Measurements from ENCODE around the gene HMX2. TPM values are rescaled to one million over a fixed set of nuclear protein-coding genes. Genes with fewer than 3 reads are reported as not detected.
A peak's percentile ranks its signal among the peaks of the same experiment; 100 is the strongest.

HMX2 gene
- total RNA-seq, 6 experiments from 2014 or later: not detected

- WGBS (ENCODE audit: insufficient coverage, low coverage, low lambda C conversion rate, missing lambda C conversion rate): 3% methylated on average over 19 of the region's 59 CpGs
- no peak overlapping the region for H3K27ac ChIP-seq
- no peak for ATAC-seq
- intact Hi-C loops (cut with DNase I): loop anchor here in 1 of 2 donors (10.0 kb wide), 1 partner anchor 239 kb away; no protein-coding TSS in a partner anchor
- H3K36me3 ChIP-seq: no peaks in the 10 kb centered on the region
- no peaks in the 10 kb centered on the region for H3K9me3 ChIP-seq
- H3K4me1 ChIP-seq: peaks cover 0 to 42% (median 4%) of the 10 kb centered on the region in 4 donors
- peaks cover 43 to 69% of the 10 kb centered on the region in 2 donors for H3K27me3 ChIP-seq
- H3K4me3 ChIP-seq: no peak overlapping the region
- no peak for DNase-seq
- TF ChIP-seq POLR2A (IDR thresholded peaks at IDR 0.05): no peak
- no peak for TF ChIP-seq CTCF (IDR thresholded peaks at IDR 0.05)
Measured at GRCh38 chr10:123146013-123146893, 1.7 kb upstream of the HMX2 start.

DNA sequence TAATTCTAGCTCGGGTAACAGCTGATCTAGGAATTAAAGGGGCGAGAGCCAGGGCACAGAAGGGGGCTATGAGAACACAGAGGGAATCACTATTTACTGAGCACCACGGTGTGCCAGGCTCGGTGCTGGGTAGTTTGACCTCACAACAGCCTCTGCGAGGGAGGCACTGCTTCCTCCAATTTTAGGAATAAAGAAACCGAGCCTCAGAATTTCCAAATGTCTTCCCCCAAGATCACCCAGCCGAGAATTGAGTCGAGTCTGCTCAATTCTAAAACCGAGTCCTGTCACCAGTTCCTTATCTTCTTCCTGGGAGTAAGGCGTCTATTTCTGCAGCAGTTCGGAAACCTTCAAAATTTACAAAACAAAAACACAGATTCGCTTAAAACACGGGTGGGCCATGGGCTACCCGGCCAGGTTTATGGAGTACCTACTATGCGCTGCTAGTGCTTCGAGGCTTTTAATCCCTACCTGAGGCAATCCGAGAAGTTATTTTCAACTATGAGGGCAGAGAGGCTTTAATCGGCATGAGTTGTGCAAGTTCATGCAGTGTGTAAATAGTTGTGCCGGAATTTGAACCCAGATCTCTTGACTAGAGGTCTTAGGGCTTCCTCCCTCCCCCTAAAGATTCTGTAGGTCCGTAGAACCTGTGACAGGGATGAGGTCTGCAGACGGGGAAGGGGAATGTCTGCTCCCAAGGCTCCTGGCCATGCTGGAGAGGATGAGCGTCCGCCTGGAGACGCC lies 872 bp upstream of the HMX2 start:
- H3K27ac ChIP-seq: no peak overlapping the region
- H3K9me3 ChIP-seq: no peaks in the 10 kb centered on the region
- peaks cover 41 to 72% of the 10 kb centered on the region in 2 donors for H3K27me3 ChIP-seq
- DNase-seq: no peak
- no peak for ATAC-seq
- no peaks in the 10 kb centered on the region for H3K36me3 ChIP-seq
- no peak overlapping the region for H3K4me3 ChIP-seq
- WGBS (ENCODE audit: insufficient coverage, low coverage, low lambda C conversion rate, missing lambda C conversion rate): 8% methylated on average over 14 of the region's 24 CpGs
- H3K4me1 ChIP-seq: peaks cover 0 to 44% (median 4%) of the 10 kb centered on the region in 4 donors
- no peak for TF ChIP-seq CTCF (IDR thresholded peaks at IDR 0.05)
- no peak for TF ChIP-seq POLR2A (IDR thresholded peaks at IDR 0.05)
- intact Hi-C loops (cut with DNase I): loop anchor here in 1 of 2 donors (10.0 kb wide), 1 partner anchor 238 kb away; no protein-coding TSS in a partner anchor

- ATAC-seq (peak in 1 of 4 donors; percentile 15), DNase-seq (no peak)
- WGBS (ENCODE audit: insufficient coverage, low coverage, low lambda C conversion rate, missing lambda C conversion rate): 5% methylated on average over 8 of the region's 55 CpGs
- no peak for TF ChIP-seq POLR2A (IDR thresholded peaks at IDR 0.05)
- TF ChIP-seq CTCF (IDR thresholded peaks at IDR 0.05): no peak
- Histone ChIP-seq H3K27me3 (peaks cover 41 to 70% of the 10 kb centered on the region in 2 donors), H3K36me3 (no peaks in the 10 kb centered on the region), H3K4me3 (no peak overlapping the region), H3K4me1 (peaks cover 0 to 36% (median 4%) of the 10 kb centered on the region in 4 donors), H3K9me3 (no peaks in the 10 kb centered on the region), H3K27ac (no peak overlapping the region)
- intact Hi-C loops (cut with DNase I): loop anchor here in 1 of 2 donors (10.0 kb wide), 1 partner anchor 236 kb away; no protein-coding TSS in a partner anchor
Measured at GRCh38 chr10:123148414-123149161, 652 bp downstream of the HMX2 start.

DNA sequence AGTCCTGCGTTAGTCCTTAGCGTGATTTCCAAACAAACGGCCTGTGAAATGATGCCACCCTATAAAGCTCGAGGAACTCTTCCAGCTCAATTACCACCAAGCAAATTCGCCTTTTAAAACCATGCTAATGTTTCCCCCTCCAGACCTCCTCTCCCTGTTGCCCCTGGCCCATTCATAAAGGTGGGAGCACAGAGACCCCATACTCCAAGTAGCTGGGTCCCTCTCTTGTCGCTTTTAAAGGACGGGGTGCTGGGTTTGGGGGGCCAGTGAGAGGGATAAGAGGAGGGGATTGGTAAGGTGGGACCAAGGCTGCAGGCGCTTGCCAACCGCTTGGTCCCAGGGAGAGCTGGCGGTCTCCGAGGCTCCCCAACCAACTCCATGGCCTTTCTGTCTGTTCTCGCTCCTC lies 1.2 kb downstream of the HMX2 start:
- DNase-seq: no peak
- ATAC-seq: no peak
- no peaks in the 10 kb centered on the region for H3K9me3 ChIP-seq
- WGBS (ENCODE audit: insufficient coverage, low coverage, low lambda C conversion rate, missing lambda C conversion rate): 10% methylated on average over 7 of the region's 12 CpGs
- H3K36me3 ChIP-seq: no peaks in the 10 kb centered on the region
- intact Hi-C loops (cut with DNase I): loop anchor here in 1 of 2 donors (10.0 kb wide), 1 partner anchor 236 kb away; no protein-coding TSS in a partner anchor
- H3K27me3 ChIP-seq: peaks cover 39 to 67% of the 10 kb centered on the region in 2 donors
- H3K27ac ChIP-seq: no peak overlapping the region
- H3K4me1 ChIP-seq: peaks cover 0 to 36% (median 4%) of the 10 kb centered on the region in 4 donors
- peak overlapping the region in 1 of 3 donors; percentile 27 for H3K4me3 ChIP-seq
- TF ChIP-seq POLR2A (IDR thresholded peaks at IDR 0.05) (no peak), CTCF (IDR thresholded peaks at IDR 0.05) (no peak)

Data from right lobe of liver (tissue), 6 donors.